Inferior parietal cortex (tissue), 1 donor: Measurements from ENCODE around the gene CCDC88C.
"Not testable (repeated sequence)": the region's sequence is repeated elsewhere in the genome, so short reads cannot be mapped to it uniquely, and the experiment has no call there.

Experiments used
- DNase-seq: peaks from one replicate; pipeline ENCODE4 v3.0.0-alpha.2; 2016; ENCODE audit errors: extremely low spot score

The CCDC88C gene

DNA sequence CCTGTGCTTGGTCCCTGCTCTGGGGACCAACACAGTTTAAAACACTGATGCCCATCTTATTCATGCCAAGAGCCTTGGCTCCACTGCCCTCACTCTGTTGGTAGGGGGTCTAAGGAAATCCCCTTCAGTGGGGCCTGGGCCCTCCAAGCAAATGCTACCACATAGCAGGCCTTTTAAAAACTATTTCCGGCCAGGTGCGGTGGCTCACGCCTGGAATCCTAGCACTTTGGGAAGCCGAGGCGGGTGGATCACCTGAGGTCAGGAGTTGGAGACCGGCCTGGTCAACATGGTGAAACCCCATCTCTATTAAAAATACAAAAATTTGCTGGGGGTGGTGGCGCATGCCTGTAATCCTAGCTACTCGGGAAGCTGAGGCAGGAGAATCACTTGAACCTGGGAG lies 172.0 kb downstream of the CCDC88C start:
- not testable (repeated sequence) for DNase-seq

DNA sequence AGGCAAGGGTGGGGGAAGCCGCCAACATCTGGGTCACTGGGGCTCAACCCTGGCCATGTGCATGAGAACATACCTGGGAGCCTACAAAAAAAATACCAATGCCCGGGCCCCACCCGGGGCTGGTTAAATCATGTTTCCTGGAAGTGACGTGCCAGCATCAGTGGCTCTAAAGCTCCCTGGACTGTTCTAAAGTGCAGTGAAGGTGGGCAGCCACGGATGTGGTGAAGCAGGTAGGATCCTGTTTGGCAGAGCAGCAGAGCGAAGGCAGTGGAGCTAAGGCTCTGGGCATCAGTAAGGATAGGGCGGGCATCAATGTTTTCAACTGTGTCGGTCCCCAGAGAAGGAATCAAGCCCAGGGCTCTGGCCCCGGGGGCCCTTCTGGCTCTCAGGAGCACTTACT lies 172.6 kb downstream of the CCDC88C start:
- DNase-seq: no peak

DNA sequence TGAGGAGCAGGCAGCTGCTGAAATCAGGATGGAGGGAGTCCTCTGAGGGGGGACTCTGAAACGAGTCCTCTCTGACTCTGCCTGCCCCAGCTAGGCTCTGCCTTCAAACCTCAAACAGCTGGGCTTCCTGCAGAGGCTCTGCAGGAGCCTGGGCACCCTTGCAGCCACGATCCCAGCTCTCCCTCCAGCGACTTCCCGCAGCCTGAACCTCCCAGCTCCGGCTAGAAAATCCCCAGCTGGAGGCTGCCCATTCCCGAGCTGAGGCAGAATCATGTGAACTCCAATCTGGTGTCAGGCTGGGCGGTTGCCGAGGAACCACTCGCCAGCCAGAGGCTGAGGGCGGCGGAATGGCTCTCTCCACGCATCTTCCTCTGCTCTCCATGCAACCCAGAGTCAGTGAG lies 173.1 kb downstream of the CCDC88C start, which contains the start of gene GPR68:
Gene GPR68 (minus strand): TSS at position 204 of the 401 bp plus-strand sequence. CDS start 9,654 bp downstream, outside the sequence.
- peak; percentile 58 for DNase-seq

DNA sequence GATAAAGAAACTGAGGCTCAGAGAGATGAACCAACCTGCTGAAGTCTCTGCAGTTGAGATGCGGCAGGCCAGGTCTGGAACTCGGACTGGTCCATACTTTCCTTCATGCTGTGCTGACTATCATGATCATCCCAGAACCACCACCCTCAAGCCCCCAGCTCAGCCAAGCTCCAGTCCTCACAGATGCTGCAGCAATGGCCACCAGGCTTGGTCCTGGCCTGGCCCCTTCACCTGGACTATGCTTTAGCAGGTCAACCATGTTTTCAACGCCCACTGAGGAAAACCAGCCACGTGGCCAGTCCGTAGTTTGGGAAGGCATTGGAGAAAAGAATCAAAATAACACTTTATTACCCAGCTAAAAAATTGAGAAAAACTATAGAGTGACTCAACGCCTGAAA lies 174.5 kb downstream of the CCDC88C start:
- DNase-seq: no peak

DNA sequence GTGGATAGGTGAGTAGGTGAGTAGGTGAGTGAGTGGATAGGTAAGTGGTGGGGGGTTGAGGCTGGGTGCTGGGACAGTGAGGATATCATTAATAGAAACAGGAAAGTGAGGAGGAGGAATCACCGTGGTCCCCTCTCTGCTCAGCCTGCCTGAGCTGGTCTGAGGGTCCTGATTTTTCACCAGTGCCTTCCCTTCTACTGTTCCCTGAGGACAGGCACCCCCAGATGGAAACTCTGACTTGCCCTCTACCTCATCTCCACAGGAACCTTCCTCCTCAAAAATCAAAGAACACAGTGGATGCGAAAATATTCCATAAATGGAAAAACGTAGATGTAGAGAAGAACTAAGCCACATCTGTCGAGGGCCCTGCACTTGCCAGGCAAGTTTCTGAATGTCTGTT lies 175.0 kb downstream of the CCDC88C start:
- DNase-seq: no peak

DNA sequence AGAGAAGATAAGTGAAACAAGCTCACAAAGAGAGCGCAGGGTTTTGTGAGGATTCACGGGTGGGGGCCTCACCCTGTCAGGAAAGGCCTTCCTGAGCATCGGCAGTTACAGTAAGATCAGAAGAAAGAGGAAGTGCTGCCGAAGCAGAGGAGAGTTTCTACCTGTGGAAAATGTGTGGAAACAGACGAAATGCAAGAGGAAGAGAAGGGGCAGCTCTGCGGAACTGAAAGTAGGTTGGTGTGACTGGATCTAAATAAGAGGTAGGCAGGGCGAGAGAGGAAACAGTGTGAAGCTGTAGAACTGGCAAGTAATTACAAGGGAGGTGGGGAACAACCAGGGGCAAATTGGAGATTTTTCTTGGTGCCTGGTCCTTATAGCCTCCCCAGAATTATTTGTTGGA lies 175.8 kb downstream of the CCDC88C start:
- DNase-seq: no peak

DNA sequence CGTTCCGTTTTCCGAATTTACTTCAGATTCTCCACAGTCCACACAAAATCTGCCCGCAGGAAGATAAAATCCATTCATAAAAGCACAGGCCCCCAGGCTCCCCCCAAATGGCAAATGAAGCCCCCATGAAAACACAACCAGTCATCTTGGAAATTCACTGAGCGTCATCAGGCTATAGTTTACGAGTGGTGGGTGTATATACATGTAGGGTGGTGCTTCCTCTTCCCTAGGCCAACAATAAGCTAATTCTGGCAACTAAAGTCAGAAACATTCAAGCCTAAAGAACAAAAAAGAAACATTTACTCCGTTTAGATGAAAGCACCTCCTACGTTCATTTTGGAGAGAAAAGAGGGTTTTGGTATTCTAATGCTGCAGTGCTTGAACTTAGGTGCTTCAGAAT lies 179.0 kb downstream of the CCDC88C start:
- no peak for DNase-seq

DNA sequence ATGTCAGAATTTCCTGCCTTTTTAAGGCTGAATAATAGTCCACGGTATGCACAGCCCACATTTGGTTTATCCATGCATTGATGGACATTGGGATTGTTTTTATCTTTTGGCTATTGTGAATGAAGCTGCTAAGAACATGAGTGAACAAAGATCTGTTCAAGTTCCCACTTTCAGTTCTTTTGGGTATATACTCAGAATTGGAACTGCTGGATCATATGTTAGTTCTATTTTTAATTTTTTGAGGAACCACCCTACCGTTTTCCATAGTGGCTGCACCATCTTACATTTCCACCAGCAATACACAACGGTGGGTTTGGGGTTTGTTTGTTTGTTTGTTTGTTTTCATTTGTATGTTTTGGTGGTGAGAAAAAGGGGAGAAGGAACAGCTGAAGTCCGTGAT lies 179.5 kb downstream of the CCDC88C start:
- no peak for DNase-seq

DNA sequence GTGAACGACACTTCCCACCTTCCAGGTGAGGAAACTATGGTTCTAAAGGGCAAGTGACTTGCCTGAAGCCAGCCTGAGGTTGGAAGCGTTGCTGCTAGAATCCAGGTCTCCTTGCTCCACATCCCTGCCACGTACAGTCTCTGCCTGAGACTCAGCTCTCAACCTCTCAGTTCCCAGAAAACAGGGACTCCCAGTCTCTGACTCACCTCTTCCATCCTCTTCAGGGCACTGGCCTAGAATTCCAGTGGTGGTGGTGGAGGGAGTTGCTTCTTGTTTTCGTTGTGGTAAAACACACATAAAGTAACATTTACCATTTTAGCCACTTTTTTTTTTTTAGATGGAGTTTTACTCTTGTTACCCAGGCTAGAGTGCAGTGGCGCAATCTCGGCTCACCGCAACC lies 180.4 kb downstream of the CCDC88C start:
- no peak for DNase-seq

DNA sequence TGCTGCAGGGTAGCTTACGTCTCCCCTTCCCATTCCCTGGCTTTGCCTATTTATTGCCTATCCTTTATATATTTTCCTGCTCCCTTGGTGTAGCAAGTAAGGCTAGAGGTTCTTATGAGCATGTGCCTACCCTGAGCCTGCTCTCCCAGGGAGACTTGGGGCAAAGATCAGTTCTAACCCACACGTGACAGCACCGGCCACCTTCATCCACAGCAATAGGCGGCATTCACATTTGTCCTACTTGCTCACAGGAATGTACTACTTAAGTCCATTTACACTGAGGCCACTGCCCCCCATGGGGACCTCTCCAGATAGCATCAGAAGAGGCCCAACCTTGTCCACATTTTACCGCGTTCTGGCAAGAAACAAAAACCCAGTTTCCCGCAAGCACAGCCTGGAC lies 181.8 kb downstream of the CCDC88C start:
- no peak for DNase-seq

DNA sequence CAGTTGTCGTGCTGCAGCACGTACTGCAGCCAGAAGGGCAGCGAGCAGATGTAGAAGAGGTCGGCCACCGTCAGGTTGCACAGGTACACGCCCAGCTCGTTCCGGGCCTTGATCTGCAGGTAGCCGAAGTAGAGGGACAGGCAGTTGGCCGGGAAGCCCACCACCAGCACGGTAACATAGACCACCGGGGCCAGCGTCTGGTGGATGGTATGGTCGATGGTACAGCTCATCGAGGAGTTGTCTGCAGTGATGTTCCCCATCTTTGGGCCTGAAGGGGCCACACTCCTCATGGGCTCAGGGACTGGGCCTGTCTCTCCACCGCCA lies 182.9 kb downstream of the CCDC88C start:
- no peak for DNase-seq

DNA sequence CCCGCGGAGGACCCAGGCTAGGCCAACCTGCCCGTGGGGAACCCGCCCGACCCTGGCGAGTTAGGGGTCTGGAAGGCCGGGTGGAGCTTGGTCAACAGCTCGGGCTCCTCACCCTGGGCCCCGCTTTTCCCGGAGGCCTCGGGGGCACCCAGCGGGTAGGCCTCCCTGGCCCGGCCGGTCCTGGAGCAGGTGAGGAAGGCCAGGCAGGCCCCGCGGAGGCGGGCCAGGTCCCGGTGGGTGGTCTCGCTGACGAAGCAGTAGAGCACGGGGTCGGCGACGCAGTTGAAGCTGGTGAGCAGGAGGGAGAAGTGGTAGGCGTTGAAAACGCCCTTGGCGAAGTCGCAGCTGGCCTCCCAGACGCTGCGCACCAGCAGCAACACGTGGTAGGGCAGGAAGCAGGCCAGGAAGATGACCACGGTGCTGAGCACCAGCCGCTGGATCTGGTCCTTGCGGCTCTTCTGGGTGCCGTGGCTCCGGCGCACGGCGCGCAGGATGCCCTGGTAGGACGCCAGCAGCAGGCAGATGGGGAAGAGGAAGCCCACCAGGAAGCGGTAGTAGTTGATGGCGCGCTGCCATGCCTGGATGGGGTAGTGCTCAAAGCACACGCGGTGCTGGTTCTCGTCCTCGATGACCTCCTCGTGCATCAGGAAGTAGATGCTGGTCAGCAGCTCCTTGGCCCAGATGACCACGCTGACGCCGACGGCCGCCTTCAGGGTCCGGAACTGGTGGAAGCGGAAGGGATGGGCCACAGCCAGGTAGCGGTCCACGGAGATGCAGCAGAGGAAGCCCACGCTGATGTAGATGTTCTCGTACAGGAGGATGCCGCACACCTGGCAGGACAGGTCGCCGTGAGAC lies 183.5 kb downstream of the CCDC88C start:
- no peak for DNase-seq

DNA sequence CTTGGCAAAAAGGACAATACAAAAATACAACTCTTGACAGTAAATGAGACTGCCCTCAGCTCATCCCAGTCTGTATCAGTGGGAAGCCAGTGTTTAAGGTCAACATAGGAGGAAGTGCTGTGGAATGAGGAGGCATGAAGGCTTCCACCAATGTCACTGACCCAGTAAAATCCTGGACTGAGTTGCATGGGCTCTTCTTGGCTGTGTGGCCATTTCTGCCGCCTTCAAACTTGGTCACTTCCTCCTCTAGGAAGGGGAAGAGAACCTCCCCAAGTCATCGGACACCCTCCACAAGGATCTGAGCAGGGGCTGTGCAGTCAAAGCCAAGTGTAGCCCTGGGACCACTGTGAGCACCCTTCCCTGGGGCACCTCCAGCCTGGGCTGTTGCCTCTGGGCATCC lies 185.0 kb downstream of the CCDC88C start:
- DNase-seq: no peak

DNA sequence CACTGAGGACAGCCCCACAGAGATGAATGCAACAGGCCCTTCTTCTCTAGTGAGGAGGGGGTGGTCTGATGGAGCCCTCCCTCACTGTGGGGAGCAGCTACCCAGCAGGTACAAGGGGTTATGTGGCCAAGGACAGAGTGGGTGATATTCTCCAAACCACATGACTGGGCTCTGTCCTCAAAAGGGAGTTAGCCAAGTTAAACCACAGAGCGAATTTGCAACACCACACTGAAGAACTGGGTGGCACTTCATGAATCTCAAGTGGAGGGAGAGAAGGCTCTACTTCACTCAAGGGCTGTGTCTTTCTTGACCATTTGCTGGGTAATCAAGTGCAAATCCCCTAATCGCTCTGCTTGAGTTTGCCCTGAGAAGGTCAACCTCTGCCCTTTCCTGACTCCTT lies 185.6 kb downstream of the CCDC88C start:
- no peak for DNase-seq

DNA sequence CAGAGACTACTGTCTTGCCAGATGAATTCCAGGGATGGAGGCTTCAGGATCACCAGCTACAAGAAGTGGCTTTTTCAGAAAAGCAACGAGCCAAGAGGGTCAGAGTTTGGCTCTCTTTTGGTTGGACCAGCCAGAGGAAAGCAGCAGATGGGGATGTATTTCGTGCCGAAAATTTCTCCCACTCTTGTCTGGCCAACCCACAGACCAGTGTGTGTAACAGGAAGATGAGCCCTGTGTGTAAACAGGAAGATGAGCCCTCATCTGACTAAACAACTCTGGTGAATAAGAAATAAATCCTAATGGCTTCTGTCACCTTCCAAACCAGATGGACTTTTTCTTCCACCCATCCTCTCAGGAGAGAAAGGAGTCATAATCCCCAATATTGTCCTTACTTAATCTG lies 186.2 kb downstream of the CCDC88C start:
- no peak for DNase-seq

DNA sequence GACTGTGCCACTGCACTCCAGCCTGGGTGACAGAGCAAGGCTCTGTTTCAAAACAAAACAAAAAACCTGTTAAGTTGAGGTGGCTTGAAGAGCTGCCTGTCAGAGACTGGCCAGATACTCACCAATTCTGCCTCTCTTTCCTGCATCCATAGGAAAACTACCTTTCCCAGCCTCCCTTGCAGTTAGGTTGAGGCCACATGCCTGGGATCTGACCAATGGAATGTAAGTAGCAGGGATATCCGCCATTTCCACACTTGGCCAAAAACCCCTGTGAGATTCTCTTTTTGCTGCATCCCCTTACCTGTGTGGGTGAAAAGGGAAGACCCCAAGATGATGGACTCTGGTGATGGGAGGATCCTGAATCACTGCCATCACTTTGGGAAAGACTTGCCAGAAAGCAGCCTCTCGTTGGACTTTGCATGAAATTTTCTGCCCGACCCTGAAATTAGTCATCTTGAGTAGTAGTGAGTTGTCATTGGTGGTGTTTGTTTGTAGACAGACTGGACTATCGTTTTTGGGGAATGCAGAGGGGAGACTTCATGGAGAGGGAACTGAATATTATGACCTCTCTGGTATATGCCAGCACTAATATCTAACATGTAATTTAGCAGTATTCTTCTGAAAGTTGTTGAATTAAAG lies 187.1 kb downstream of the CCDC88C start:
- no peak for DNase-seq

DNA sequence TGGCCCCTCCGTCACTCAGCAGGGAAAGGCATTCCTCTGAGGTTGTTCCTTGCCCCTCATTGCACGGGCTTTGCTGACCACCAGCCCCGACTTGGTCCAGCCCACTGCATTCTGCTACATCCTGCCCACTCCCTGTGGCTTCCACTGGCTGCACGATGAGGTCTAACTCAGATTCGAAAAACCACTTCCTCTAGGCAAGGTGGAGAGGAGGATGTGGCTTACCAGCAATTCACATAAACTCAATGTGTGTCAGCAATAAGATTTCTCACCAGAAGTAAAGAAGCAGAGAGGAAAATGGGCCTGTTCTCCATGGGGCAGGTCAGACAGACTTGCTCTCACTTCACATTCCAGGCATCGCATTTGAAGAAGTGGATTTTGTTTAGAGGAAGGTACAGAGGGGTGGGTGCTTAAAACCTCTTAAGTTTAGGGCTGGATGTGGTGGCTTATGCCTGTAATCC lies 187.8 kb downstream of the CCDC88C start:
- DNase-seq: no peak

DNA sequence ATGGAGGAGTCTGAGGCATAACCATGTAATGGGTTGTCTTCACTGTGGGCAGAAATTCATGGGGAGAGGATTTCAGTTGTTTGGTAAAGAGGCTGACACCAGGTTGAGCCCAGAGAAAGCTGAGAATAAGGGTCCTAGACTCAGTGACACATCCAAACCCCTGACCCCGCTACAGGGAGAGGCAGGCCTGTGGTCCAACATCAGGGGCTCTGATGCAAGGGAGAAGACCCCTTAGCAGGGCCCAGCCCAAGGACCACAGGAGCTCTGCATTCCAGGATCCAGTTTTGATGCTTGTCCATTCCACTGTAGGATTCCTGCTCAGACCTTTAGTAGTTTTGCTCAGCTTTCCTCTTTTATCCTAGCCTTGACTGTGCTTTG lies 188.6 kb downstream of the CCDC88C start:
- DNase-seq: no peak

DNA sequence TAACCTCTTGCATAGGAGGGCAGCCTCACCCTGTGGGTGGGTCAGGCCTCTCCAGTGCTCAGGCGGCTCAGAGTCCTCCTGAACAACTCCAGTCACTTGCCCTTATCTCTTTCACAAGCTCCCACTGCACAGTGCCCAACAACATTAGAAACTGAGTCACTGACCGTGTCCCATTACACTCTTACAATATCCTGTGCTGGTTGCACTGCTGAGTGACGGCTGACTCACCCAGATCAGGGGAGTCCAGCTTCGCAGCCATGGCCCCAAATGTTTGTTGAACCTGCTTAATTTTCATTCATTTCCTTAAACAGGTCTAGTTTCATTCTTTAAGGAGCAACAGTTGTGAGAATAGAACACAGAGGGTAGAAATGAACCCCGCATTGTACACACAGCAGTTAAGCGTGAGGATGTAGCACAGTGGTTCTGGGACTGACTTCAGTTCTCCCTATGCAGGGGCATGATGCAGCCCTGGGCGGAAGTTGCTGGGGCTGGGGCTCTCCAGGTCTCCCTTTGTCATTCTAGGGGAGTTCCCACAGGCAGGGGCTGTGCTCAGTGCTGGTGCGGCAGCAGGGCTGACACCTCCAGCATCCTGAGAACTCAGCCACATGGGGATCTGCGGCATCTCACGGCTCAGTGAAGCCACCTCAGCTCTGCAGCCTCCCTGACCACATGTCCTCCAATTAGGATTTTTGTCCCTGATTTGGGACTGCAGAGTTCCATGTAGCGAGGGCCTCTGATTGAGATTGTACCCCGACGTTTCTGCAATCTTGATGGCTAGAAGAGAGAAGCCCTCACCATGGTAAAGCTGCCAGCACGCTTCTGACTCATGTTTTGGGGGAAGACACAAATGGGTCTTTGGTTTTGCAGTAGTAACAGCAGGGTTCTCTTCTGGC lies 189.3 kb downstream of the CCDC88C start:
- no peak for DNase-seq

DNA sequence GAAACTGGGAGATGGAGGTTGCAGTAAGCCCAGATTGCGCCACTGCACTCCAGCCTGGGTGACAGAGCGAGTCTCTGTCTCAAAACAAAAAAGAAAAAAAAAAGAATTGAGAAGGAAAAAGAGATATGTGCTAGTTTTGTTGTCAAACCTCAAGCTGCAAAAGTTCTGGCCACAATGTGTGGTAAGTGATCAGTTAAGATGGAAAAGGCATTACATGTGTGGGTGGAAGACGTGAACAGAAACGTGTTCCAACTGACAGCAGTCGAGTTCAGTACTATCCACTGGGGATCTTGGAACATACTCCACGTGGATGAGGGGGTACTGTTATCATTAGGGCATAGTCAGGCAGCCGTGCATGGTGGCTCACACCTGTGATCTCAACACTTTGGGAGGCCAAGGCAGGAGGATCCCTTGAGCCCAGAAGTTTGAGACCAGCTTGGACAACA lies 190.4 kb downstream of the CCDC88C start:
- no peak for DNase-seq

DNA sequence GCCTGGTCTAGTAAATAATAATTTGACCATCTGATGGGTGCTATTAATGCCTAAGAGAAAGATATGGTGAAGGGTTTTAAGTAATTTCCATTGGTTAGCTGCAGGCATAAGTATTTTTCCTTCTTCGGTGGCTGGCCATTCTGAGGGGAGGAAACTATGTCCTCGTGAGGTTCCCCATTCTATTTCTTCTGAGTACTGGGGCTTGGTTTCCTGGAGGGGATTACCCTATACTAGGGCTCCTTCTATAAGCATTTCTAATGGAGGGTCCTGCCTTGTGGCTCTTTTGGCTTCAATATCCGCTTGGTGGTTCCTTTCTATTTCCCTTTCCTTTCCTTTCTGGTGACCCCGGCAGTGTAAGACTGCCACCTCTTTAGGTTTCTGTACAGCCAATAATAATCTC lies 191.3 kb downstream of the CCDC88C start:
- not testable (repeated sequence) for DNase-seq

DNA sequence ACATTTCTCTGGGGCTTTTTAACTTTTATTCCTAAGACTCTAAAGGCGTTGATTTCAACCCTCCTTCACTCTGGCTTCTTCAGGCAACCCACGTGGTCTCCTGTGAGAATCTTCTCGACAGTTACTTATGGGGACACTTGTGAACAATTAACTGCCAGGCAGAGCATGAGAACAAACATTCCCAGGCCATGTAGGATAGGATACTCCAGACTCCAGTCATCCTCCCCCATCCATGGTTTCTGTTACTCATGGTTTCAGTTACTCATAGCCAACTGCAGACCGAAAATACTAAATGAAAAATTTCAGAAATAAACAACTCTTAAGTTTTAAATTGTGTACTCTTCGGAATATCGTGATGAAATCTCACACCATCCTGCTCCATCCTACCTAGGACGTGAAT lies 192.6 kb downstream of the CCDC88C start:
- DNase-seq: no peak
